K562 (cell line): ENCODE data around the gene AFAP1. TPM values are rescaled to one million over a fixed set of nuclear protein-coding genes. Genes with fewer than 3 reads are reported as not detected.

ENCODE experiments used
- ATAC-seq: fragments of 200-7000 bp; cut with Tn5 transposase; 3 replicates; pipeline ENCODE4 v1.9.1; 2020; ENCODE audit warnings: moderate library complexity
- BruUV-seq: library from RNA; stranded (reverse); fragments of 400-500 nt; replicated peaks from 2 replicates; lab custom pipeline; 2021; lab: Mats Ljungman, UMichigan
- CTCF ChIA-PET: fragments of 300-600 bp; formaldehyde crosslinking; extraction: SDS; loops from one replicate; lab custom pipeline; 2021; ENCODE audit warnings: low intra/inter-chr PET ratio; lab: Yijun Ruan, JAX
- POLR2A ChIA-PET: fragments of 300-600, 350-650 bp; sonication (Branson Sonifier 250); formaldehyde crosslinking; extraction: SDS; loops from one replicate; lab custom pipeline; 2021; ENCODE audit warnings: antibody characterized with exemption, inconsistent platforms; lab: Yijun Ruan, JAX
- DNase-seq, 4 experiments: peaks; one replicate each; pipeline versions ENCODE4 v3.0.0 to v3.0.0-alpha.2; 2011 to 2018; ENCODE audit warnings: low spot score in 3 of 4, mixed read lengths in 3 of 4; ENCODE audit errors: extremely low read depth in 1 of 4
- FAIRE-seq: peaks from 2 replicates; lab custom pipeline; 2011; peaks lifted over from hg19 to GRCh38; lab: Jason Lieb, UNC
- H2AFZ ChIP-seq: 2 replicates; pipeline ENCODE4 v1.6.0; 2011; ENCODE audit warnings: low read depth, low read length, control low read depth, inconsistent platforms
- H3K27ac ChIP-seq: fragments of 200-600 bp; 3 replicates; pipeline ENCODE4 v1.8.0; 2011; ENCODE audit warnings: low read depth, mild to moderate bottlenecking, control low read depth, inconsistent platforms, low read length, moderate library complexity, mixed read lengths; ENCODE audit errors: extremely low read depth
- H3K27me3 ChIP-seq, 2 experiments: fragments of 300-600 bp in 1 of 2; 2 replicates in 1 of 2; 3 replicates in 1 of 2; pipeline versions ENCODE4 v1.6.0 to v1.8.0; 2011; ENCODE audit warnings: inconsistent platforms in 2 of 2, low read length in 2 of 2, mild to moderate bottlenecking in 1 of 2, mixed read lengths in 1 of 2, moderate library complexity in 1 of 2; ENCODE audit not compliant: control insufficient read depth in 2 of 2, insufficient read depth in 2 of 2
- H3K36me3 ChIP-seq: fragments of 300-600 bp; 3 replicates; pipeline ENCODE4 v1.8.0; 2011; ENCODE audit warnings: mild to moderate bottlenecking, low read length, inconsistent platforms; ENCODE audit not compliant: control insufficient read depth, insufficient read depth
- H3K4me1 ChIP-seq, 2 experiments: fragments of 200-600 bp in 1 of 2; replicated peaks in 1 of 2; 2 replicates in 1 of 2; 3 replicates in 1 of 2; pipeline versions ENCODE4 v1.5.1 to v1.8.0; 2011; ENCODE audit warnings: inconsistent platforms in 2 of 2, low read length in 2 of 2, mild to moderate bottlenecking in 1 of 2, mixed read lengths in 1 of 2, moderate library complexity in 1 of 2; ENCODE audit not compliant: control insufficient read depth in 2 of 2, insufficient read depth in 2 of 2
- H3K4me2 ChIP-seq: 2 replicates; pipeline ENCODE4 v1.6.1; 2011; ENCODE audit warnings: low read length, control low read depth, inconsistent platforms, mixed read lengths; ENCODE audit not compliant: insufficient read depth
- H3K4me3 ChIP-seq: fragments of 200-600 bp; sonication (generic), shearing (Covaris generic); 2 replicates; pipeline ENCODE4 v1.5.1; 2016; ENCODE audit warnings: control low read depth, inconsistent platforms
- H3K79me2 ChIP-seq: fragments of 200-600 bp; 3 replicates; pipeline ENCODE4 v1.8.0; 2011; ENCODE audit warnings: low read length, inconsistent platforms; ENCODE audit not compliant: control insufficient read depth, insufficient read depth
- H3K9ac ChIP-seq, 2 experiments: 2 replicates each; pipeline versions ENCODE4 v1.6.0 to v1.6.1; 2011; ENCODE audit warnings: low read depth in 2 of 2, low read length in 2 of 2, control low read depth in 1 of 2, inconsistent platforms in 1 of 2, mild to moderate bottlenecking in 1 of 2, mixed read lengths in 1 of 2; ENCODE audit not compliant: insufficient read depth in 1 of 2
- H3K9me1 ChIP-seq: one replicate; pipeline ENCODE4 v1.6.0; 2011; ENCODE audit warnings: inconsistent platforms, mild to moderate bottlenecking, low read length, moderate library complexity; ENCODE audit not compliant: control insufficient read depth, insufficient read depth
- H3K9me3 ChIP-seq: replicated peaks from 2 replicates; pipeline ENCODE4 v1.5.1; 2011; ENCODE audit warnings: low read depth, low read length, inconsistent platforms; ENCODE audit not compliant: control insufficient read depth, insufficient read depth
- H4K20me1 ChIP-seq: replicated peaks from 2 replicates; pipeline ENCODE4 v1.6.1; 2011; ENCODE audit warnings: low read length, inconsistent platforms, mixed read lengths; ENCODE audit not compliant: control insufficient read depth, insufficient read depth
- ASH1L ChIP-seq: fragments of 450-650 bp; IDR thresholded peaks from 2 replicates; pipeline ENCODE4 v1.6.1; 2018; ENCODE audit warnings: borderline replicate concordance, mild to moderate bottlenecking, low read depth; ENCODE audit not compliant: partially characterized antibody
- CREM ChIP-seq: IDR thresholded peaks from 2 replicates; pipeline ENCODE4 v1.6.1; 2014; ENCODE audit warnings: antibody characterized with exemption, low read depth
- CXXC5 ChIP-seq: fragments of 250-450 bp; sonication (Bioruptor Pico); IDR thresholded peaks from 2 replicates; pipeline ENCODE4 v1.8.0; 2022; ENCODE audit warnings: inconsistent platforms, mild to moderate bottlenecking, moderate library complexity
- L3MBTL2 ChIP-seq: fragments of 450-650 bp; IDR thresholded peaks from 2 replicates; pipeline ENCODE4 v1.6.1; 2016; ENCODE audit warnings: mild to moderate bottlenecking, moderate library complexity
- LEF1 ChIP-seq: fragments of 450-650 bp; IDR thresholded peaks from 2 replicates; pipeline ENCODE4 v1.6.1; 2016; ENCODE audit warnings: mild to moderate bottlenecking
- MEIS2 ChIP-seq: fragments of 450-650 bp; IDR thresholded peaks from 2 replicates; pipeline ENCODE4 v1.6.1; 2014; ENCODE audit warnings: mild to moderate bottlenecking; ENCODE audit not compliant: partially characterized antibody
- MTA2 ChIP-seq: fragments of 450-650 bp; IDR thresholded peaks from 2 replicates; pipeline ENCODE4 v1.6.1; 2016; ENCODE audit warnings: low read depth
- PKNOX1 ChIP-seq: fragments of 450-650 bp; IDR thresholded peaks from 2 replicates; pipeline ENCODE4 v1.6.1; 2016
- PML ChIP-seq: IDR thresholded peaks from 2 replicates; pipeline ENCODE4 v1.6.1; 2012; ENCODE audit warnings: low read length, inconsistent platforms
- SMAD4 ChIP-seq: fragments of 250-450 bp; sonication (Bioruptor Pico); conservative IDR thresholded peaks from 2 replicates; pipeline ENCODE4 v1.8.0; 2021; ENCODE audit warnings: inconsistent platforms, mild to moderate bottlenecking, moderate library complexity
- SMARCA4 ChIP-seq: fragments of 450-650 bp; IDR thresholded peaks from 2 replicates; pipeline ENCODE4 v1.6.1; 2016
- SMARCB1 ChIP-seq: IDR thresholded peaks from 2 replicates; pipeline ENCODE4 v1.6.1; 2011; ENCODE audit warnings: improper control_type of control experiment, low read depth; ENCODE audit not compliant: insufficient read length
- TEAD4 ChIP-seq, 2 experiments: sonication (generic) in 1 of 2; formaldehyde crosslinking in 1 of 2; IDR thresholded peaks; 2 replicates each; pipeline versions ENCODE4 v1.6.1 to v1.8.0; 2012 to 2022; ENCODE audit warnings: borderline replicate concordance in 1 of 2, inconsistent platforms in 1 of 2, low read length in 1 of 2, mild to moderate bottlenecking in 1 of 2, missing genetic modification reagents in 1 of 2
- ZNF121 ChIP-seq: sonication (generic); formaldehyde crosslinking; conservative IDR thresholded peaks from 2 replicates; pipeline ENCODE4 v1.8.0; 2022; ENCODE audit warnings: missing genetic modification reagents
- ZNF134 ChIP-seq: fragments of 250-450 bp; sonication (Bioruptor Pico); conservative IDR thresholded peaks from 2 replicates; pipeline ENCODE4 v1.4.0; 2020
- ZNF143 ChIP-seq: sonication (generic); formaldehyde crosslinking; IDR thresholded peaks from 2 replicates; pipeline ENCODE4 v1.9.0; 2022; ENCODE audit warnings: mild to moderate bottlenecking, missing genetic modification reagents
- ZNF766 ChIP-seq: fragments of 200-800 bp; sonication (Bioruptor generic); conservative IDR thresholded peaks from 2 replicates; pipeline ENCODE4 v1.6.1; 2016; ENCODE audit warnings: missing genetic modification characterization, missing compliant biosample characterization
- WGBS: fragments of 100-300 bp; shearing (Covaris generic); methylation state at CpG from one replicate; pipeline ENCODE4 v1.1.6; 2016; ENCODE audit warnings: low coverage, mixed read lengths; ENCODE audit not compliant: insufficient coverage; ENCODE audit errors: missing lambda C conversion rate; 5-methylcytosine and 5-hydroxymethylcytosine counted together
- in situ Hi-C: fragments of 300-500 bp; cut with MboI; formaldehyde crosslinking; loops from 4 replicates; pipeline ENCODE4 v1.15.0; 2018; ENCODE audit warnings: inconsistent platforms, mixed read lengths
- intact Hi-C: fragments of 100-400 bp; cut with micrococcal nuclease; formaldehyde crosslinking; loops from 2 replicates; pipeline ENCODE4 v1.14.2; 2022
- polyA plus RNA-seq, 8 experiments: library from polyadenylated mRNA; depleted of rRNA in 4 of 8; stranded (reverse) in 5 of 8; unstranded in 3 of 8; fragments of >200 nt; fragmentation: Nextera tagmentation in 2 of 8; fragmentation: Illumina TruSeq in 1 of 8; extraction: Ambion mirVana in 2 of 8; extraction: Trizol in 1 of 8; gene quantifications; 2 replicates each; pipeline versions ENCODE4 v1.2.1 to v1.2.3, GENCODE V29; 2011 to 2014; ENCODE audit warnings: inconsistent platforms in 1 of 8, missing spikeins in 1 of 8
- total RNA-seq, 7 experiments: library from RNA; depleted of rRNA in 6 of 7; stranded (reverse); fragments of >200 nt in 6 of 7; fragmentation: Illumina TruSeq in 2 of 7; extraction: Trizol in 2 of 7; gene quantifications; 2 replicates each; pipeline versions ENCODE4 v1.2.1 to v1.2.3, GENCODE V29; 2011 to 2021; ENCODE audit warnings: low replicate concordance in 1 of 7
- TF ChIP-seq, protein P1 (sequence below): IDR thresholded peaks from 2 replicates; pipeline ENCODE4 v1.6.1; 2016; ENCODE audit warnings: missing genetic modification characterization, missing compliant biosample characterization

The AFAP1 gene
- total and polyA plus RNA-seq, 9 of the 15 experiments (the other 6 are each of a cell fraction or from before 2014, with no cell fraction given): 0.07 to 0.42 (median 0.12) TPM; not detected in 1

GRCh38 chr4:7838136-7838782 lies 101.4 kb downstream of the AFAP1 start:
- in situ Hi-C loops (no loop called here), intact Hi-C loops (no loop called here)
- H3K4me2 ChIP-seq: peak overlapping the region; percentile 66
- H3K9me3 ChIP-seq: no peaks in the 10 kb centered on the region
- ChIA-PET POLR2A (interaction anchor here (0.6 to 1.7 kb wide), 5 partner anchors 10 to 35 kb away, joined by 3 to 6 read pairs (median 3); no protein-coding TSS in a partner anchor), CTCF (no interaction called here)
- peak overlapping the region in 1 of 2 experiments; percentile 19; a peak in 2 of 4 replicates for H3K9ac ChIP-seq
- H3K9me1 ChIP-seq: no peaks in the 10 kb centered on the region
- peak; percentile 16 to 35 (median 18) for DNase-seq
- H3K27me3 ChIP-seq: peaks cover 4 to 27% of the 10 kb centered on the region in 2 experiments
- H2AFZ ChIP-seq: peak overlapping the region; percentile 60
- no TSS peak for BruUV-seq
- peak; percentile 83 for ATAC-seq
- FAIRE-seq: no peak
- no peak overlapping the region for H3K4me3 ChIP-seq
- peak overlapping the region; percentile 18; the same call in 1 of the 3 replicates for H3K27ac ChIP-seq
- WGBS: 2% methylated on average over 13 of the region's 13 CpGs
- no peaks in the 10 kb centered on the region for H4K20me1 ChIP-seq
- no peaks in the 10 kb centered on the region for H3K36me3 ChIP-seq
- no peaks in the 10 kb centered on the region for H3K79me2 ChIP-seq
- H3K4me1 ChIP-seq: peaks cover 3 to 7% of the 10 kb centered on the region in 2 experiments; a peak in 3 of 5 replicates
- TF ChIP-seq PML (0 out of 2 replicates have a peak, but pooled peaks have one; percentile 32), ZNF121 (CRISPR knock-in tag) (no peak), CXXC5 (CRISPR knock-in tag) (no peak), ASH1L (no peak), ZNF766 (CRISPR knock-in tag) (0 out of 2 replicates have a peak, but pooled peaks have one; percentile 41), MTA2 (peak; percentile 44; the same call in 1 of the 2 replicates), PKNOX1 (0 out of 2 replicates have a peak, but pooled peaks have one; percentile 10), CREM (peak; percentile 55; the same call in 1 of the 2 replicates), L3MBTL2 (peak; percentile 76), ZNF143 (CRISPR knock-in tag) (no peak), LEF1 (peak; percentile 66; the same call in 1 of the 2 replicates), SMARCB1 (no peak), SMARCA4 (peak; percentile 73; the same call in 1 of the 2 replicates), ZNF134 (CRISPR knock-in tag) (peak; percentile 71), SMAD4 (CRISPR knock-in tag) (peak; percentile 41), TEAD4 (IDR thresholded peaks at IDR 0.05; ENCODE audit: low read length) (peak; percentile 63), TEAD4 (CRISPR knock-in tag; IDR thresholded peaks at IDR 0.05; ENCODE audit: borderline replicate concordance) (no peak), MEIS2 (peak; percentile 2)
- TF ChIP-seq, protein P1, sequence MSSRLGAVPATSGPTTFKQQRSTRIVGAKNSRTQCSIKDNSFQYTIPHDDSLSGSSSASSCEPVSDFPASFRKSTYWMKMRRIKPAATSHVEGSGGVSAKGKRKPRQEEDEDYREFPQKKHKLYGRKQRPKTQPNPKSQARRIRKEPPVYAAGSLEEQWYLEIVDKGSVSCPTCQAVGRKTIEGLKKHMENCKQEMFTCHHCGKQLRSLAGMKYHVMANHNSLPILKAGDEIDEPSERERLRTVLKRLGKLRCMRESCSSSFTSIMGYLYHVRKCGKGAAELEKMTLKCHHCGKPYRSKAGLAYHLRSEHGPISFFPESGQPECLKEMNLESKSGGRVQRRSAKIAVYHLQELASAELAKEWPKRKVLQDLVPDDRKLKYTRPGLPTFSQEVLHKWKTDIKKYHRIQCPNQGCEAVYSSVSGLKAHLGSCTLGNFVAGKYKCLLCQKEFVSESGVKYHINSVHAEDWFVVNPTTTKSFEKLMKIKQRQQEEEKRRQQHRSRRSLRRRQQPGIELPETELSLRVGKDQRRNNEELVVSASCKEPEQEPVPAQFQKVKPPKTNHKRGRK: 0 out of 2 replicates have a peak, but pooled peaks have one; percentile 2
